HG03460 (cell line): ENCODE results near the gene ZGPAT.

ENCODE experiments used
- ATAC-seq: cut with Tn5 transposase; IDR thresholded peaks from one replicate; pipeline ENCODE4 v1.9.1; 2021; ENCODE audit not compliant: unreplicated experiment

The ZGPAT gene

DNA sequence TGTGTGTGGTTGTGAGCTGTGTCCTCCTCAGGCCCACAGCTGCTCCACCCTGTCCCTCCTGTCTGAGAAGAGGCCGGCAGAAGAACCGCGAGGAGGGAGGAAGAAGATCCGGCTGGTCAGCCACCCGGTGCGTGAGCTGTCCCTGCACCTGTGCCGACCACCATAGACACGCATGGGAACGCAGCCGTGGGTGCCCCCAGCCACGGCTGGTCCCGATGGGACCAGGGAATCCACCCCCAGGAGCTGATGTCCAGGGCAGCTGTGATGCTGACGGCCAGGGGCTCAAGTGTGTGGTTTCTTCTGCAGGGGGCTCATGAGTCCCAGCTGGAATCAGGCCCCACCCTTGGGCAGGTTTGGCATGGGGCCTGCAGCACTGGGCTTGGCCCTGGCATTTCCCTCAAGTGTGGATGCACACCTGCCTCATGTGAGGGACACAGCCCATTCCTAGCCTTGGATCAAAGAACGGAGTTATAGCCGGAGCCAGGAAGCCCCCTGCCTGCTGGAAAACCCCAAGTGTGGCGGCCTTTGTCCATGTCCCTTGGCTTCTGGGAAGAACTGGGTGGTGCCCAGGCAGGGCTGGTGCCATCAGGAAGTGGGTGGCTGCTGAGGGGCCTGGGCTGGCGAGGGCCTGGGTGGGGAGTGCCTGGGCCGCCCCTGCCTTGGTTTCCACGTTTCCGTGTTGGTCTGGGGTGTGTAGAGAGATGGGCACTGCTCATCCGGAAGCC is 16.0 kb upstream of the ZGPAT start:
- ATAC-seq = no peak

GRCh38 chr20:63692436-63693082 is 15.3 kb upstream of the ZGPAT start:
- ATAC-seq = no peak

- no peak for ATAC-seq
Measured at GRCh38 chr20:63693083-63693732, 14.6 kb upstream of the ZGPAT start.

- ATAC-seq = no peak
Measured at GRCh38 chr20:63693733-63694583, 13.9 kb upstream of the ZGPAT start.

GRCh38 chr20:63694584-63695423 is 13.0 kb upstream of the ZGPAT start:
- no peak for ATAC-seq

GRCh38 chr20:63695424-63696305 is 12.2 kb upstream of the ZGPAT start:
- no peak for ATAC-seq

DNA sequence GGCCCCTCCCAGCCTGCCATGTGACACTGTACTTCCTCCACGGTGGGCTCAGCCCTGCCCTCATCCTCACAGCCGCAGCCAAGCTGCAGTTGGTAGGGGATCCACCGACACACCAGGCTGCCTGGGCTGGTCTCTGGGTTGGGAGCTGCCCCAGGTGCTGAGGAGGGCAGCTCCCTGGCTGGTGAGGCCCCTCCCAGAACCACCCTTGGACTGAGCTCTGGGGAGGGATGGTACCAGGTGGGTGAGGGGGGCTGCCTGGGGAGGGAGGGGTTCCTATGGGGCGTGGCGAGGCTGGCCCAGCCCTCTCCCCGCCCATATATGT is 11.6 kb upstream of the ZGPAT start:
- ATAC-seq = no peak

DNA sequence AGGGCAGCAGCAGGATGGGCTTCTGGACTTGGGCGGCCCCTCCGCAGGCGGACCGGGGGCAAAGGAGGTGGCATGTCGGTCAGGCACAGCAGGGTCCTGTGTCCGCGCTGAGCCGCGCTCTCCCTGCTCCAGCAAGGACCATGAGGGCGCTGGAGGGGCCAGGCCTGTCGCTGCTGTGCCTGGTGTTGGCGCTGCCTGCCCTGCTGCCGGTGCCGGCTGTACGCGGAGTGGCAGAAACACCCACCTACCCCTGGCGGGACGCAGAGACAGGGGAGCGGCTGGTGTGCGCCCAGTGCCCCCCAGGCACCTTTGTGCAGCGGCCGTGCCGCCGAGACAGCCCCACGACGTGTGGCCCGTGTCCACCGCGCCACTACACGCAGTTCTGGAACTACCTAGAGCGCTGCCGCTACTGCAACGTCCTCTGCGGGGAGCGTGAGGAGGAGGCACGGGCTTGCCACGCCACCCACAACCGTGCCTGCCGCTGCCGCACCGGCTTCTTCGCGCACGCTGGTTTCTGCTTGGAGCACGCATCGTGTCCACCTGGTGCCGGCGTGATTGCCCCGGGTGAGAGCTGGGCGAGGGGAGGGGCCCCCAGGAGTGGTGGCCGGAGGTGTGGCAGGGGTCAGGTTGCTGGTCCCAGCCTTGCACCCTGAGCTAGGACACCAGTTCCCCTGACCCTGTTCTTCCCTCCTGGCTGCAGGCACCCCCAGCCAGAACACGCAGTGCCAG is 11.0 kb upstream of the ZGPAT start, which contains the start of gene TNFRSF6B:
TSS of gene TNFRSF6B (plus strand) at position 25 of the 729 bp plus-strand sequence. CDS start at position 141, 116 bp downstream.
- ATAC-seq = no peak

- ATAC-seq = no peak
Measured at GRCh38 chr20:63697357-63697867, 10.4 kb upstream of the ZGPAT start.

- ATAC-seq = no peak
Measured at GRCh38 chr20:63697868-63698545, 9.8 kb upstream of the ZGPAT start.

DNA sequence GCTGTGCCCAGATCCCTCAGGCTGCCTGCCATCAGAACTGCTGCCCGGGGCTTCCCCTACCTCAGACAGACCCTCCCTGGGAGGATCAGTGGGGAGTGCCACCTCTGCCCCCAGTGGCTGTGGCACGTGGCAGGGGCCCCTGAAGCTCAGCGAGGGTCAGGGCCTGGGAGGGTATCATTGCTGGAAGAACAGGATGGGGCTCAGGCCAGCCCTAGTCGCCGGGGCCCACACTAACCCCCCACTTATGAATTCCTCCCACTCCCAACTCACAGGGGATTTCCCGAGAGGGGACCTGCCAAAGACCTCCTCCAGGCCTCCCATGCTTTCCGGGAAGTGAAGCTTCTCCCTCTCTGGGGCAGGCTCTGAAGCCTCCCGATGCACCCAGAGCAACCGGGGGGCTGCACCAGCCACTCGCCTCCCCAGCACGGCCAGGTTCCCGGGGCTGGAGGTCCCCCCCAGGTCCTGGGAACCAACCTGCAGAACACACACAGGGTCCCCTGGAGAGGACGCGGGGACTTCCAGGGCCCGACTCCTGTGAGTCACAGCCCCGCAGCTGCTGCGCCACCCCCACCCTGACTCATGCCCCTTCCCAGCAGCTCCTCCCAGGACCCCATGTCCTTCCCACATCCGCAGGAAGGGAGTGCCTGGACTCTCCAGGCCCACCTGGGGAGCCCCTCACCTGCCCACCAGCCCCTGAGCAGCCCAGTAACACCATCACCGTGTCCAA is 8.9 kb upstream of the ZGPAT start:
- no peak for ATAC-seq

- ATAC-seq = no peak
Measured at GRCh38 chr20:63699466-63700198, 8.2 kb upstream of the ZGPAT start.

DNA sequence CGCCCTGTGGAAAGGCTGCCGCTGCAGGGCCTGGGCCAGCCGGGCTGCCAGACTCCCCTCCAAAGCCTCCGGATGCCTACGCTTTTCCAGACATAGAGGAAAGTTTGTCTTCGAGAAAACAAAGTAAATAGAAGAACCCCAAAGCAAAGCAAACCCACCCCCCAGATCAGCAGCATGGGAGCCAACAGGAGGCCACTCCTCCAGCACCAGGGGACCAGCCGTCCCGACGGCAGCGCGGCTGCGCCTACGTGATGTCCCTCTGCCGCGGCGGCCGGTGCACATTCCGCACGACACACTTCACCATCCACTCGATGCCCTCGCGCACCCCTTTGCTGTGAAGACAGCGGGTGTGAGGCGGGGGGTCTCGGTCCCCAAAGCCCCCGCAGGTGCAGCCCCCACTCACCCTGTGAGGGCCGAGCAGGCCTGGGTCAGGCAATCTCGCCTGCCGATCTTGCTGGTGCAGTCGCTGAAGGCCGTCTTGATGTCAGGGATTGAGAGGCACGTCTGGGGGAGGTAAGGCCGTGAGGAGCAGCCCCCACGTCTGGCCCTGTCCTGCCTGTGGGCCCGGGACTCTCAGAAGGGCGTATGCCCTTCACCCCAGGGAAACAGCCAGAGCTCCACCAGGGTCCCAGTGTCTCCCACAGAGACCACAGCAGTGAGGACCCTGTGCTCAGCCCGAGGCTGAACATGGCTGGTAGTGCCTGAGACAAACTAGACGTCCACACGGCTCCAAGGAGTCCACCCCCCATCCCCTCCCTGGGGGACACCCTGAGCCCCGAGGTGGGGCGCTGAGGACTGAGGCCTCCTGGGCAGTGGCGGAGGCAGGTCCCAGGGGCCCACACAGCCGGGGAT is 7.4 kb upstream of the ZGPAT start:
- ATAC-seq = no peak

DNA sequence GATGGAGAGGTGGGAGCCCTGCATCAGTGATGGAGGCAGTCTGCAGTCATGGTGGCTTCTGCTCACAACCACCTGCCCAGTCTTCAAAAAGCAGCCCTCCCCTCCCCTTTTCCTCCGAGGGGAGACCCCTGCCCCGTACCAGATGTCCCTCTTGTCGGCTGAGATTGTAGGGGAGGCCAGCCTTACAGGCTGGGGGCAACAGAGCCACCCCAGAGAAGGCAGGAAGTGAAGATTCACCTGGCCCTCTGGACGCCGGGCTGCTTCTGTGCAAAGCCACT is 6.8 kb upstream of the ZGPAT start:
- ATAC-seq = no peak

DNA sequence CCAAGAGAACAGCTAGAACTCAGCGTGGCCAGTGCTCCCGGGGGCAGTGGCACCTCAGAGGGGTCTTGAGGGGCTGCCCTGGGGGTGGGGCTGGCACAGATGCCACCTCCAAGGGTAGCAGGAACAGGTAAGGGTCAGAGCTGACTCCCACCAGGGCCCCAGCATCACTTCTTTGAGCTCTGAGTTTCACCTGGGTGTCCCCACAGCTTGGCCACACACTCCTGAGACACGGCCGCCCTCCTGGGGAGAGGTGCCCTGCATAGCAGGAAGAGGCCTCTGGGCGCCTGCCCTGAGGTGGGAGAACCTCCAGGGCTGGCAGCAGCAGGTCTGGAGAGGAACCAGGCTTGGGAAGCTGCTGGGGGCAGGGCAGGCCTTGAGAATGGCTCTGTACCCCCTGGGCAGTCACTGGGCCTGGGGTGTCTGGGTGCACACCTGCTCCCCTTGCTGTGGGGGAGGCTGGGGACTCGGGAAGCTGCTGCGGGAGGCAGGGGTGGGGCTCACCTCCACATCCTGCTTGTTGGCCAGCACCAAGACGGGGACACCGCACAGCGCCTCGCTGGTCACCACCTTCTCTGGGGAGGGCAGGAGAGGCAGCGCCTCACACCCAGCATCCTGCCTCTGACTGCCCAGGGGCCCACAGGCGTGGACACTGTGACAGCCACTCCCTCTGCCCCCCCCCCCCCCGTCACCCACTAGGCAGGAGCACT is 6.4 kb upstream of the ZGPAT start:
- no peak for ATAC-seq
